GM23338 (cell line): Measurements from ENCODE around the gene LUZP2. TPM values are rescaled to one million over a fixed set of nuclear protein-coding genes. Genes with fewer than 3 reads are reported as not detected.
"Not testable (repeated sequence)": the region's sequence is repeated elsewhere in the genome, so short reads cannot be mapped to it uniquely, and the experiment has no call there.

ENCODE experiments used
- ATAC-seq: fragments of 200-7000 bp; cut with Tn5 transposase; 3 replicates; pipeline ENCODE4 v1.9.1; 2020
- DNase-seq: peaks from one replicate; pipeline ENCODE4 v3.0.0-alpha.2; 2015; ENCODE audit warnings: low spot score
- H2AFZ ChIP-seq: fragments of 200-600 bp; sonication (generic); 2 replicates; pipeline ENCODE4 v1.8.0; 2016; ENCODE audit warnings: antibody characterized with exemption, mild to moderate bottlenecking, moderate library complexity
- H3F3A ChIP-seq: fragments of 200-600 bp; sonication (generic); replicated peaks from 2 replicates; pipeline ENCODE4 v1.8.0; 2017; ENCODE audit warnings: antibody characterized with exemption, mixed run types, low read depth
- H3K27ac ChIP-seq: fragments of 200-600 bp; sonication (generic); 2 replicates; pipeline ENCODE4 v1.6.1; 2016; ENCODE audit warnings: low read depth
- H3K27me3 ChIP-seq: fragments of 200-600 bp; sonication (generic); 2 replicates; pipeline ENCODE4 v1.8.0; 2016; ENCODE audit warnings: mild to moderate bottlenecking, mixed run types, moderate library complexity; ENCODE audit not compliant: insufficient read depth
- H3K36me3 ChIP-seq: fragments of 200-600 bp; sonication (generic); 2 replicates; pipeline ENCODE4 v1.8.0; 2016; ENCODE audit warnings: mild to moderate bottlenecking; ENCODE audit not compliant: insufficient read depth
- H3K4me1 ChIP-seq: fragments of 200-600 bp; sonication (generic); 2 replicates; pipeline ENCODE4 v1.8.0; 2016; ENCODE audit warnings: mild to moderate bottlenecking, moderate library complexity; ENCODE audit not compliant: insufficient read depth
- H3K4me2 ChIP-seq: fragments of 200-600 bp; sonication (generic); 2 replicates; pipeline ENCODE4 v1.7.1; 2017; ENCODE audit warnings: mixed run types
- H3K4me3 ChIP-seq: fragments of 200-600 bp; sonication (generic); 2 replicates; pipeline ENCODE4 v1.6.1; 2016; ENCODE audit warnings: mixed run types
- H3K79me2 ChIP-seq: fragments of 200-600 bp; sonication (generic); replicated peaks from 2 replicates; pipeline ENCODE4 v1.8.0; 2017; ENCODE audit warnings: mild to moderate bottlenecking; ENCODE audit not compliant: insufficient read depth
- H3K9me2 ChIP-seq: fragments of 200-600 bp; sonication (generic); 2 replicates; pipeline ENCODE4 v1.8.0; 2017; ENCODE audit not compliant: insufficient read depth
- H4K20me1 ChIP-seq: fragments of 200-600 bp; sonication (generic); replicated peaks from 2 replicates; pipeline ENCODE4 v1.8.0; 2017; ENCODE audit warnings: mild to moderate bottlenecking; ENCODE audit not compliant: insufficient read depth
- H3K27ac Mint-ChIP-seq: 2 replicates; pipeline ENCODE4 v1.8.0; 2020; ENCODE audit warnings: inconsistent platforms, mild to moderate bottlenecking, moderate library complexity, mixed read lengths
- H3K27me3 Mint-ChIP-seq: 3 replicates; pipeline ENCODE4 v1.8.0; 2022; ENCODE audit warnings: low read depth, mild to moderate bottlenecking, moderate library complexity, mixed read lengths, inconsistent platforms; ENCODE audit not compliant: insufficient read depth, poor library complexity
- H3K36me3 Mint-ChIP-seq: 3 replicates; pipeline ENCODE4 v1.8.0; 2021; ENCODE audit warnings: low read depth, mild to moderate bottlenecking, inconsistent platforms, moderate library complexity, mixed read lengths
- H3K4me1 Mint-ChIP-seq: 3 replicates; pipeline ENCODE4 v1.8.0; 2020; ENCODE audit warnings: mild to moderate bottlenecking, inconsistent platforms, mixed read lengths
- H3K4me3 Mint-ChIP-seq: 3 replicates; pipeline ENCODE4 v1.8.0; 2021; ENCODE audit warnings: moderate library complexity, mild to moderate bottlenecking, inconsistent platforms, mixed read lengths
- H3K9me3 Mint-ChIP-seq: 3 replicates; pipeline ENCODE4 v1.8.0; 2020; ENCODE audit warnings: moderate library complexity, mild to moderate bottlenecking, inconsistent platforms, mixed read lengths
- CREB1 ChIP-seq: fragments of 250-450 bp; sonication (Bioruptor Pico); IDR thresholded peaks from 2 replicates; pipeline ENCODE4 v1.5.0; 2020; ENCODE audit warnings: low read depth, mild to moderate bottlenecking, moderate library complexity
- EZH2 ChIP-seq: fragments of 200-600 bp; sonication (generic); IDR thresholded peaks from one replicate; pipeline ENCODE4 v1.8.0; 2017; ENCODE audit warnings: antibody characterized with exemption, mild to moderate bottlenecking, low read depth; ENCODE audit not compliant: unreplicated experiment
- EZH2phosphoT487 ChIP-seq: fragments of 200-600 bp; sonication (generic); IDR thresholded peaks from one replicate; pipeline ENCODE4 v1.8.1; 2018; ENCODE audit warnings: antibody characterized with exemption; ENCODE audit not compliant: unreplicated experiment
- JUNB ChIP-seq: IDR thresholded peaks from one replicate; pipeline ENCODE4 v1.6.1; 2016; ENCODE audit warnings: antibody characterized with exemption; ENCODE audit not compliant: unreplicated experiment
- NANOG ChIP-seq: IDR thresholded peaks from 2 replicates; pipeline ENCODE4 v1.6.1; 2016; ENCODE audit warnings: antibody characterized with exemption, borderline replicate concordance
- POLR2AphosphoS5 ChIP-seq: IDR thresholded peaks from 2 replicates; pipeline ENCODE4 v1.6.1; 2016; ENCODE audit warnings: antibody characterized with exemption, low read depth
- ZNF114 ChIP-seq: fragments of 250-450 bp; sonication (Bioruptor Pico); IDR thresholded peaks from 2 replicates; pipeline ENCODE4 v1.5.0; 2020; ENCODE audit warnings: mild to moderate bottlenecking, moderate library complexity
- ZNF331 ChIP-seq: fragments of 250-450 bp; sonication (Bioruptor Pico); IDR thresholded peaks from 2 replicates; pipeline ENCODE4 v1.5.0; 2020; ENCODE audit warnings: low read depth, mild to moderate bottlenecking, moderate library complexity
- polyA plus RNA-seq: library from polyadenylated mRNA; unstranded; fragments of >200 nt; fragmentation: Nextera tagmentation; extraction: Ambion mirVana; gene quantifications from 2 replicates; pipeline ENCODE4 v1.2.1, GENCODE V29; 2016
- total RNA-seq: library from RNA; depleted of rRNA; stranded (reverse); fragments of >200 nt; shearing (Covaris generic); gene quantifications from 2 replicates; pipeline ENCODE4 v1.2.3, GENCODE V29; 2014
- TF ChIP-seq, protein P1 (sequence below): IDR thresholded peaks from 2 replicates; pipeline ENCODE4 v1.6.1; 2016; ENCODE audit warnings: antibody characterized with exemption
- TF ChIP-seq, protein P2 (sequence below): IDR thresholded peaks from one replicate; pipeline ENCODE4 v1.6.1; 2018; ENCODE audit warnings: antibody characterized with exemption; ENCODE audit not compliant: unreplicated experiment
- TF ChIP-seq, protein P3 (sequence below), 2 experiments: fragments of 200-600 bp in 1 of 2; sonication (generic) in 1 of 2; conservative IDR thresholded peaks; 2 replicates each; pipeline versions ENCODE4 v1.5.1 to v1.6.1; 2016 to 2017; ENCODE audit warnings: antibody characterized with exemption in 2 of 2, low read depth in 2 of 2, mild to moderate bottlenecking in 2 of 2, moderate library complexity in 1 of 2

LUZP2 gene
- total and polyA plus RNA-seq, 2 experiments from 2014 or later: 2.0 to 9.2 TPM

DNA sequence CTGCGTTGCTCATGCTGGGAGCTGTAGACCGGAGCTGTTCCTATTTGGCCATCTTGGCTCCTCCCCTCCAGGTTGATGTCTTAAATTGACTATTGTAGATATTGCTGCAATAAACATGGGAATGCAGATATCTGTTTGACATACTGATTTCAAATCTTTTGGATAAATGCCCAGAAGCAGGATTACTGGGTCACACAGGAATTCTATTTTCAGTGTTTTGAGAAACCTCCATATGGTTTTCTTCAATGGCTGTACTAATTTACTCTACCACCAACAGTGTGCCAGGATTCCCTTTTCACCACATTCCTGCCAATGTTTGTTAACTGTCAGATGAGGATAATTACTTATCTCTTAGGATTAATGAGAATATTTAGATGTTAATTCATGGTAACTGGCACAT lies 467.0 kb downstream of the LUZP2 start:
- H3K36me3 Mint-ChIP-seq: peaks cover 11% of the 10 kb centered on the region
- no peak overlapping the region for H3K4me3 ChIP-seq

DNA sequence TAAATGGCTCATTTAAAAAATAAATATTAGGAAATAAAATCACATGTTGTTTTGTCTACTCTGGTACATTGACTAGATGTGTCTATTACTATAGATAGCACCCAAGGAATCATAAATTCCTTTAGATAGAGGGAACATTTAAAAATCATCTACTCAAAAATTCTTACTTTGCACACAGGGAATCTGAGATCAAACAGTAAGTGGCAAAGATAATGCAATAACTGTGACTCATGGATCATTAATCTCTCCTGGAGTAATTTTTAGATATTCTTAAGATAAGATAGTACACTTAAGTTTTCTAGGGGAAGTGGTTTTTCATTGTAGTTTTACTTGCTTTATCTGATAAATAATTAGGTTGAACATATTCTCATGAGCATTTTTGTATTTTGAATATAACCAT lies 468.9 kb downstream of the LUZP2 start:
- Histone ChIP-seq H4K20me1 (no peaks in the 10 kb centered on the region), H3F3A (no peaks in the 10 kb centered on the region), H3K79me2 (no peaks in the 10 kb centered on the region), H3K27me3 (no peaks in the 10 kb centered on the region), H3K4me3 (no peak overlapping the region), H3K27ac (no peak overlapping the region), H3K4me2 (no peak overlapping the region), H3K4me1 (no peaks in the 10 kb centered on the region), H3K36me3 (no peaks in the 10 kb centered on the region), H2AFZ (no peak overlapping the region), H3K9me2 (no peaks in the 10 kb centered on the region)
- no peaks in the 10 kb centered on the region for H3K27me3 Mint-ChIP-seq
- no peaks in the 10 kb centered on the region for H3K4me1 Mint-ChIP-seq
- ATAC-seq (no peak), DNase-seq (no peak)
- H3K9me3 Mint-ChIP-seq: peaks cover 21% of the 10 kb centered on the region
- no peak for TF ChIP-seq JUNB
- TF ChIP-seq, protein P1, sequence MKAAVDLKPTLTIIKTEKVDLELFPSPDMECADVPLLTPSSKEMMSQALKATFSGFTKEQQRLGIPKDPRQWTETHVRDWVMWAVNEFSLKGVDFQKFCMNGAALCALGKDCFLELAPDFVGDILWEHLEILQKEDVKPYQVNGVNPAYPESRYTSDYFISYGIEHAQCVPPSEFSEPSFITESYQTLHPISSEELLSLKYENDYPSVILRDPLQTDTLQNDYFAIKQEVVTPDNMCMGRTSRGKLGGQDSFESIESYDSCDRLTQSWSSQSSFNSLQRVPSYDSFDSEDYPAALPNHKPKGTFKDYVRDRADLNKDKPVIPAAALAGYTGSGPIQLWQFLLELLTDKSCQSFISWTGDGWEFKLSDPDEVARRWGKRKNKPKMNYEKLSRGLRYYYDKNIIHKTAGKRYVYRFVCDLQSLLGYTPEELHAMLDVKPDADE: no peak
- no peak for TF ChIP-seq EZH2phosphoT487
- no peak for TF ChIP-seq EZH2
- TF ChIP-seq, protein P2, sequence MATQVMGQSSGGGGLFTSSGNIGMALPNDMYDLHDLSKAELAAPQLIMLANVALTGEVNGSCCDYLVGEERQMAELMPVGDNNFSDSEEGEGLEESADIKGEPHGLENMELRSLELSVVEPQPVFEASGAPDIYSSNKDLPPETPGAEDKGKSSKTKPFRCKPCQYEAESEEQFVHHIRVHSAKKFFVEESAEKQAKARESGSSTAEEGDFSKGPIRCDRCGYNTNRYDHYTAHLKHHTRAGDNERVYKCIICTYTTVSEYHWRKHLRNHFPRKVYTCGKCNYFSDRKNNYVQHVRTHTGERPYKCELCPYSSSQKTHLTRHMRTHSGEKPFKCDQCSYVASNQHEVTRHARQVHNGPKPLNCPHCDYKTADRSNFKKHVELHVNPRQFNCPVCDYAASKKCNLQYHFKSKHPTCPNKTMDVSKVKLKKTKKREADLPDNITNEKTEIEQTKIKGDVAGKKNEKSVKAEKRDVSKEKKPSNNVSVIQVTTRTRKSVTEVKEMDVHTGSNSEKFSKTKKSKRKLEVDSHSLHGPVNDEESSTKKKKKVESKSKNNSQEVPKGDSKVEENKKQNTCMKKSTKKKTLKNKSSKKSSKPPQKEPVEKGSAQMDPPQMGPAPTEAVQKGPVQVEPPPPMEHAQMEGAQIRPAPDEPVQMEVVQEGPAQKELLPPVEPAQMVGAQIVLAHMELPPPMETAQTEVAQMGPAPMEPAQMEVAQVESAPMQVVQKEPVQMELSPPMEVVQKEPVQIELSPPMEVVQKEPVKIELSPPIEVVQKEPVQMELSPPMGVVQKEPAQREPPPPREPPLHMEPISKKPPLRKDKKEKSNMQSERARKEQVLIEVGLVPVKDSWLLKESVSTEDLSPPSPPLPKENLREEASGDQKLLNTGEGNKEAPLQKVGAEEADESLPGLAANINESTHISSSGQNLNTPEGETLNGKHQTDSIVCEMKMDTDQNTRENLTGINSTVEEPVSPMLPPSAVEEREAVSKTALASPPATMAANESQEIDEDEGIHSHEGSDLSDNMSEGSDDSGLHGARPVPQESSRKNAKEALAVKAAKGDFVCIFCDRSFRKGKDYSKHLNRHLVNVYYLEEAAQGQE: no peak
- no peak for TF ChIP-seq ZNF114 (CRISPR knock-in tag)
- no peak for TF ChIP-seq ZNF331 (CRISPR knock-in tag)
- H3K36me3 Mint-ChIP-seq: peaks cover 11% of the 10 kb centered on the region
- no peak overlapping the region for H3K4me3 Mint-ChIP-seq
- H3K27ac Mint-ChIP-seq: no peak overlapping the region

More for the DNA sequence above, 467.0 kb downstream of the LUZP2 start:
- Histone ChIP-seq H3K36me3 (no peaks in the 10 kb centered on the region), H3K27me3 (no peaks in the 10 kb centered on the region), H3K79me2 (no peaks in the 10 kb centered on the region), H3K27ac (no peak overlapping the region), H4K20me1 (no peaks in the 10 kb centered on the region), H2AFZ (no peak overlapping the region), H3F3A (no peaks in the 10 kb centered on the region), H3K4me1 (no peaks in the 10 kb centered on the region), H3K4me2 (no peak overlapping the region), H3K9me2 (no peaks in the 10 kb centered on the region)
- Mint-ChIP-seq H3K4me3 (no peak overlapping the region), H3K9me3 (peaks cover 21% of the 10 kb centered on the region), H3K4me1 (no peaks in the 10 kb centered on the region), H3K27me3 (no peaks in the 10 kb centered on the region), H3K27ac (no peak overlapping the region)
- no peak for DNase-seq
- TF ChIP-seq CREB1 (CRISPR knock-in tag) (no peak), POLR2AphosphoS5 (no peak), EZH2phosphoT487 (no peak), NANOG (no peak)
- TF ChIP-seq, protein P3, sequence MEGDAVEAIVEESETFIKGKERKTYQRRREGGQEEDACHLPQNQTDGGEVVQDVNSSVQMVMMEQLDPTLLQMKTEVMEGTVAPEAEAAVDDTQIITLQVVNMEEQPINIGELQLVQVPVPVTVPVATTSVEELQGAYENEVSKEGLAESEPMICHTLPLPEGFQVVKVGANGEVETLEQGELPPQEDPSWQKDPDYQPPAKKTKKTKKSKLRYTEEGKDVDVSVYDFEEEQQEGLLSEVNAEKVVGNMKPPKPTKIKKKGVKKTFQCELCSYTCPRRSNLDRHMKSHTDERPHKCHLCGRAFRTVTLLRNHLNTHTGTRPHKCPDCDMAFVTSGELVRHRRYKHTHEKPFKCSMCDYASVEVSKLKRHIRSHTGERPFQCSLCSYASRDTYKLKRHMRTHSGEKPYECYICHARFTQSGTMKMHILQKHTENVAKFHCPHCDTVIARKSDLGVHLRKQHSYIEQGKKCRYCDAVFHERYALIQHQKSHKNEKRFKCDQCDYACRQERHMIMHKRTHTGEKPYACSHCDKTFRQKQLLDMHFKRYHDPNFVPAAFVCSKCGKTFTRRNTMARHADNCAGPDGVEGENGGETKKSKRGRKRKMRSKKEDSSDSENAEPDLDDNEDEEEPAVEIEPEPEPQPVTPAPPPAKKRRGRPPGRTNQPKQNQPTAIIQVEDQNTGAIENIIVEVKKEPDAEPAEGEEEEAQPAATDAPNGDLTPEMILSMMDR (conservative IDR thresholded peaks at IDR 0.05; ENCODE audit: low read depth in 2 of 2): no peak
- TF ChIP-seq, protein P2: no peak
- ATAC-seq: no peak

DNA sequence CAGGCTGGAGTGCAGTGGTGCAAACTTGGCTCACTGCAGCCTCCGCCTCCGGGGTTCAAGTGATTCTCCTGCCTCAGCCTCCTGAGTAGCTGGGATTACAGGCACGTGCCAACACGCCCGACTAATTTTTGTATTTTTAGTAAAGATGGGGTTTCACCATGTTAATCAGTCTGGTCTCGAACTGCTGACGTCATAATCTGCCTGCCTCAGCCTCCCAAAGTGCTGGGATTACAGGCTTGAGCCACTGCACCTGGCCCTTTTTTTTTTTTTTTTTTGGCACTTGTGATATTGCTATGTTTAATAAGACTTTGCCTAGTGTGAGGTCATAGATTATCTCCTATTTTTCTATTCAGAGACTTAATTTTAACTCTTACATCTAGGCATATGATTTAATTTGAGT lies 497.1 kb downstream of the LUZP2 start:
- H3K4me2 ChIP-seq, H3K4me1 Mint-ChIP-seq, H3K27ac ChIP-seq, H3F3A ChIP-seq, H3K27me3 ChIP-seq, H3K36me3 Mint-ChIP-seq, H3K27ac Mint-ChIP-seq, H3K9me2 ChIP-seq, H3K4me1 ChIP-seq, H3K27me3 Mint-ChIP-seq, H3K4me3 ChIP-seq, H3K4me3 Mint-ChIP-seq, H3K9me3 Mint-ChIP-seq, DNase-seq, H3K36me3 ChIP-seq, ATAC-seq, H2AFZ ChIP-seq, H3K79me2 ChIP-seq, H4K20me1 ChIP-seq: not testable (repeated sequence)
